Panc1 (cell line): ENCODE results near the gene L3MBTL3. TPM values are rescaled to one million over a fixed set of nuclear protein-coding genes. Genes with fewer than 3 reads are reported as not detected.

Experiments used
- ATAC-seq: fragments of 200-7000 bp; cut with Tn5 transposase; 2 replicates; pipeline ENCODE4 v1.9.1; 2020; ENCODE audit warnings: mild to moderate bottlenecking, moderate library complexity
- BruUV-seq: library from RNA; stranded (reverse); fragments of 400-500 nt; replicated peaks from 2 replicates; lab custom pipeline; 2021; lab: Mats Ljungman, UMichigan
- CTCF ChIA-PET: fragments of 300-600 bp; sonication (Branson Sonifier 250); formaldehyde crosslinking; loops from one replicate; lab custom pipeline; 2022; ENCODE audit warnings: antibody characterized with exemption; lab: Charles Lee
- POLR2A ChIA-PET: fragments of 300-600 bp; sonication (Branson Sonifier 250); formaldehyde crosslinking; loops from one replicate; lab custom pipeline; 2022; ENCODE audit warnings: antibody characterized with exemption; lab: Charles Lee
- DNase-seq: peaks from one replicate; pipeline ENCODE4 v3.0.0-alpha.2; 2010; ENCODE audit warnings: low read depth, low spot score
- H3K27ac ChIP-seq: 2 replicates; pipeline ENCODE4 v1.5.1; 2011; ENCODE audit warnings: mild to moderate bottlenecking, low read length, inconsistent platforms
- H3K27me3 ChIP-seq: fragments of 200-500 bp; sonication (Bioruptor generic); 2 replicates; pipeline ENCODE4 v1.6.0; 2014; ENCODE audit warnings: low read length, inconsistent platforms; ENCODE audit not compliant: control insufficient read depth, insufficient read depth
- H3K36me3 ChIP-seq: fragments of 200-500 bp; sonication (Bioruptor generic); 2 replicates; pipeline ENCODE4 v1.5.1; 2014; ENCODE audit warnings: inconsistent platforms, mild to moderate bottlenecking, low read length, moderate library complexity; ENCODE audit not compliant: control insufficient read depth, insufficient read depth
- H3K4me1 ChIP-seq: 2 replicates; pipeline ENCODE4 v1.5.1; 2011; ENCODE audit warnings: inconsistent platforms, mild to moderate bottlenecking, low read length, moderate library complexity; ENCODE audit not compliant: control insufficient read depth, insufficient read depth
- H3K4me3 ChIP-seq, 2 experiments: 2 replicates each; pipeline ENCODE4 v1.5.1; 2011 to 2012; ENCODE audit warnings: low read depth in 2 of 2, low read length in 2 of 2, mild to moderate bottlenecking in 2 of 2, inconsistent platforms in 1 of 2, moderate library complexity in 1 of 2
- H3K9me3 ChIP-seq: fragments of 200-500 bp; sonication (Bioruptor generic); 2 replicates; pipeline ENCODE4 v1.5.1; 2014; ENCODE audit warnings: low read depth, mild to moderate bottlenecking, inconsistent platforms, low read length, moderate library complexity; ENCODE audit not compliant: control insufficient read depth, insufficient read depth
- POLR2AphosphoS5 ChIP-seq: IDR thresholded peaks from 2 replicates; pipeline ENCODE4 v1.6.1; 2012; ENCODE audit warnings: mild to moderate bottlenecking, low read depth, low read length, moderate library complexity
- REST ChIP-seq, 2 experiments: IDR thresholded peaks; 2 replicates each; pipeline ENCODE4 v1.6.1; 2011 to 2012; ENCODE audit warnings: low read depth in 2 of 2, control low read depth in 1 of 2, low read length in 1 of 2, mild to moderate bottlenecking in 1 of 2, moderate library complexity in 1 of 2; ENCODE audit not compliant: insufficient read depth in 1 of 2
- SIN3A ChIP-seq: IDR thresholded peaks from 2 replicates; pipeline ENCODE4 v1.6.1; 2012; ENCODE audit warnings: low read depth, mild to moderate bottlenecking, low read length, moderate library complexity, borderline replicate concordance; ENCODE audit not compliant: insufficient read depth
- TCF7L2 ChIP-seq: IDR thresholded peaks from 2 replicates; pipeline ENCODE4 v1.6.1; 2011; ENCODE audit warnings: mild to moderate bottlenecking, low read depth, low read length, inconsistent platforms
- in situ Hi-C: cut with HindIII; loops from 2 replicates; pipeline ENCODE4 v1.10.0; 2016; ENCODE audit warnings: low sequenced_read_pairs, low pct_unique_long_range_greater_than_20kb
- intact Hi-C: fragments of 100-400 bp; cut with micrococcal nuclease; formaldehyde crosslinking; loops from one replicate; pipeline ENCODE4 v1.10.0; 2022; ENCODE audit not compliant: unreplicated experiment
- total RNA-seq: library from RNA; stranded (reverse); gene quantifications from one replicate; pipeline ENCODE4 v1.2.1, GENCODE V29; 2021; ENCODE audit not compliant: unreplicated experiment
- TF ChIP-seq, protein P1 (sequence below): fragments of 450-650 bp; IDR thresholded peaks from 2 replicates; pipeline ENCODE4 v1.5.1; 2017; ENCODE audit warnings: mild to moderate bottlenecking

Gene L3MBTL3
- total RNA-seq, 1 experiment from 2014 or later: 4.2 TPM

GRCh38 chr6:130187335-130188206, 169.2 kb downstream of the L3MBTL3 start:
- intact Hi-C loops: no loop called here
- Histone ChIP-seq H3K36me3 (no peaks in the 10 kb centered on the region), H3K9me3 (no peaks in the 10 kb centered on the region; the same call in 1 of the 2 replicates), H3K27ac (no peak overlapping the region), H3K4me1 (no peaks in the 10 kb centered on the region), H3K27me3 (no peaks in the 10 kb centered on the region), H3K4me3 (no peak overlapping the region)
- ChIA-PET POLR2A (no interaction called here), CTCF (no interaction called here)
- in situ Hi-C loops: no loop called here
- no TSS peak for BruUV-seq
- no peak for DNase-seq
- ATAC-seq: no peak
- TF ChIP-seq SIN3A: no peak
- TF ChIP-seq POLR2AphosphoS5: no peak
- TF ChIP-seq, protein P1, sequence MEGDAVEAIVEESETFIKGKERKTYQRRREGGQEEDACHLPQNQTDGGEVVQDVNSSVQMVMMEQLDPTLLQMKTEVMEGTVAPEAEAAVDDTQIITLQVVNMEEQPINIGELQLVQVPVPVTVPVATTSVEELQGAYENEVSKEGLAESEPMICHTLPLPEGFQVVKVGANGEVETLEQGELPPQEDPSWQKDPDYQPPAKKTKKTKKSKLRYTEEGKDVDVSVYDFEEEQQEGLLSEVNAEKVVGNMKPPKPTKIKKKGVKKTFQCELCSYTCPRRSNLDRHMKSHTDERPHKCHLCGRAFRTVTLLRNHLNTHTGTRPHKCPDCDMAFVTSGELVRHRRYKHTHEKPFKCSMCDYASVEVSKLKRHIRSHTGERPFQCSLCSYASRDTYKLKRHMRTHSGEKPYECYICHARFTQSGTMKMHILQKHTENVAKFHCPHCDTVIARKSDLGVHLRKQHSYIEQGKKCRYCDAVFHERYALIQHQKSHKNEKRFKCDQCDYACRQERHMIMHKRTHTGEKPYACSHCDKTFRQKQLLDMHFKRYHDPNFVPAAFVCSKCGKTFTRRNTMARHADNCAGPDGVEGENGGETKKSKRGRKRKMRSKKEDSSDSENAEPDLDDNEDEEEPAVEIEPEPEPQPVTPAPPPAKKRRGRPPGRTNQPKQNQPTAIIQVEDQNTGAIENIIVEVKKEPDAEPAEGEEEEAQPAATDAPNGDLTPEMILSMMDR: no peak
- no peak for TF ChIP-seq REST (IDR thresholded peaks at IDR 0.05; ENCODE audit: insufficient read depth in 1 of 2, low read depth in 2 of 2, low read length in 1 of 2)

DNA sequence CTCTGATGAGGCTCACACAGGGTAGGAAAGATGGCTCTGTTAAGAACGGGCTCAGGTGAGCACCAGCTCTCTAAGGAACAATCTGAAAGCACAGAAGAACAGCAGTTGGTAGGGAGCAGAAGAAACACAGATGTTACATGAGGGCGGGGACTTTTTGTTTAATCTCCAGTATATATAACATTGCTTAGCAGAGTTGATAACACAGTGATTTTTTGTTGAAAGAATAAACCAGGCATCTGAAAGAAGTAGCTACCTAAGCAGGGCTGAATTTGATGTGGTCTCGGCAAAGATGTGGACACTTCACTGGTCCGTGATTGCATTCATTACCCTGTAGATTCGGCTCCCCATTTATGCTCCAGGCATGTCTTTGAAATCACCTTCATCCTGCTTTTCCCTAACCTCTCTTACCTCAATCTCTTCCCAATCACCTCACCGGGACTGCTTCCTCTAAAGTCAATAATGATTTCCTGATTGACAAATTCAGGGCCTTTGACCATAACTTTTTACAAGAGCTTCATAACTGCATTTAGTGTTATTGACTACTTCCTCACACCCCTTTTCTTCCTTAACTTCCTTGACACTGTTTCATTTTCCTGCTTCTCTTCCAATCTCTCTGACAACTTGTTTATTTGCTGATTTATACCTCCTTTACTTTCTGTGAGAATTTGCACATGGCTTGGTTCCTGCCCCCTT, 170.0 kb downstream of the L3MBTL3 start:
- TF ChIP-seq TCF7L2: no peak
- DNase-seq (no peak), ATAC-seq (no peak)
- Histone ChIP-seq H3K36me3 (no peaks in the 10 kb centered on the region), H3K27ac (no peak overlapping the region), H3K4me3 (no peak overlapping the region), H3K9me3 (no peaks in the 10 kb centered on the region; the same call in 1 of the 2 replicates), H3K27me3 (no peaks in the 10 kb centered on the region), H3K4me1 (no peaks in the 10 kb centered on the region)
- CTCF ChIA-PET: no interaction called here
- no TSS peak for BruUV-seq
- intact Hi-C loops (no loop called here), in situ Hi-C loops (no loop called here)
- POLR2A ChIA-PET: no interaction called here
